Pons (tissue), 1 donor: ENCODE measurements around the gene PDSS2.

ENCODE experiments used
- DNase-seq: peaks from one replicate; pipeline ENCODE4 v3.0.0-alpha.2; 2016; ENCODE audit warnings: low spot score

The PDSS2 gene

DNA sequence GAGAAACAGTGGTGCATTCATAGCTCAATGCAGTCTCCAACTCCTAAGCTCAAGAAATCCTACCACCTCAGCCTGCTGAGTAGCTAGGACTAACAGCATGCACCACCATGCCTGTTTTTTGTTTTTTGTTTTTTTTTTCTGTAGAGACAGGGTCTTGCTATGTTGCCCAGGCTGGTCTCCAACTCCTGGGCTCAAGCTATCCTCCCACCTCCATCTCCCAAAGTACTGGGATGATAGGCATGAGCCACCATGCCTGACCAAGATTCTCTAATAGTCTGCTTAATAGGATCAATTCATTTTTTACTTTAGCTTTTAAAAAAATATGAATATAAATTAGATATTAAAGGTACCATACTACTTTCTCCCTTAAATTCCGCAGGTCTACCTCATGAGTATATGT, 191.7 kb downstream of the PDSS2 start:
- DNase-seq, result no peak

DNA sequence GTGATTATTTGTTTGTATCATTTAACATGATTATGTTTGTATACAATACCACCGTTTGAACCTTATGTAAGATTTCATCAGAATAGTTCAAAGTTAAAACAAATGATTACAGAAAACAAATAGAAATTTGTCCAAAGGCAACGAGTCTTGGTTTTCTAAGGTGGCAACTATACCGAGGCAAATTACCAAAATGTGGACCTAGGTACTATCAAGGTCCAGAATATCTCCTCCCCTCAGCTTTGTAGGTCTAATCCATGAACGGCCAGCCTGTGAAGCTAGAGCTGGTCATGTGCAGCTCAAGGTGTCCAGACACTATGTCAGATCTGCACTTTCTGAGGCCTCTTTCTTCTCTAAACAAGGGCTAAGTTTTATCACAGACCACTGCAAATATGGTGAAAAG, 192.4 kb downstream of the PDSS2 start:
- DNase-seq, result no peak

DNA sequence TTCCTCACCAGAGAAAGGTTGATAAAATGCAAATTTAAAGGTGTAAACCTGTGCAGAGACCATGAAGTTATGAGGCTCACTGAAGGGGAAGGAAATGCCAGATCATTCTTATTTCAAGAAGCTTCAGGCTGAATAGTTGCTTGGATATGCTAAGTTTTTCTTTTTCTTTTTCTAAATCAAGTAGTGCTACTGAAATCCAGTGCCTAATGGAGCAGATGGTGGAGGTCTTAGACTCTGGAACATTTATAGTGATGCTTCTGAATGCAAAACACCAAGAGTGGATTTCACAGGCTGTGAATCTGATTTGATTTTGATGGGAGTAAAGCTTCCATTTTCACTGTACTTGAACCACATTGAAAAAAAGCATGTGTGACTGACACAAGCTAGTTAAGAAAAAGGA, 192.8 kb downstream of the PDSS2 start:
- no peak for DNase-seq

DNA sequence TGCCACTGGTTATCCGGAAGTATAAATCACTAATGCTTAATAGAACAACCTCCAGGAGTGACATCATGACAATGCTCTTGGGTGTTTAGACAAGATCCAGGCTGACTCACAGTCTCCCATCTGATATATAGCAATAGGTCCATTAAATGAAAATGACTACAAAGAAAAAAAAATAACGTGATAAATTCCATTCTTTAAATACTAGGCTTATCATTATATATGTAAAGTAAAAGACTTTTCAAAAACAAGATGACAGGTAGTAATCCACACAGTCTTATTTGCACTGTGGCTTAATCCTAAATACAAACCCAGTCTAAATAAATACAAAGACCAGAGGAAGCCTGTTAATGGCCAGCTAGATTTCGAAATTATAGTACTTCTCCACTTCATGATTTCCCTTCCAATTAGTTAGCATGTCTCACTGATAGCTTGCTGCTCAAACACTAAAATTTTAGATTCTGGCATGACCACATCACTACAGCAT, 195.0 kb downstream of the PDSS2 start:
- DNase-seq, result no peak

GRCh38 chr6:107259951-107260350, 199.4 kb downstream of the PDSS2 start:
- no peak for DNase-seq

GRCh38 chr6:107248147-107248546, 211.2 kb downstream of the PDSS2 start:
- no peak for DNase-seq

DNA sequence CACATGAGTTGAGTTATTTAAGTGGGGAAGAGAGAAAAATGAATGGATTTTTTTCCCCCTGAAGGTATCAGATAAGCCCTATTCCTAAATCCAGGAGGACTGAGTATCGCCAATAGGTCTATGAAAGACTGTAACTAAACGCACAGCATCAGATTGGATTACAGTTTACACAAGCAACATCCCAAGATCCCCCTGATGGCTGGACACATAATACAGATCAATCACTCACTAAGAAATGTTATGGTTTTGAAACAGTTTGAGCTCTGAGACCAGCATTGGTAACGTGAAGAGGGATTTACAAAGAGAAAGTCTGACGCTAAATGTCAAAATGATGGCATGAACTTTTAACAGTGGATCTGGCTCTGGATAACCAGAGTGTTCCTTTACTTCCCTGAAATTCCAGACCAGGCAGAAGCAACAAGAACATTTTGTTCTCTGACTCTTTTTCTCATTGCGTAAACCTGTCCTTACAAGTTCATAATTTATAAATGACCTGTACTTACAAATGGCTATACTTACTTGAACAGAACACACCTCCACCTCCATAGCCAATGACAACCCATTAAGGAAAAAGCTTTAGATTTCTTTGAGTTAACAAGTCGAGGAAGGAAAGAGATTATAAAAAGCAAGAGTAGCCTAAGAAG, 212.3 kb downstream of the PDSS2 start:
- no peak for DNase-seq

DNA sequence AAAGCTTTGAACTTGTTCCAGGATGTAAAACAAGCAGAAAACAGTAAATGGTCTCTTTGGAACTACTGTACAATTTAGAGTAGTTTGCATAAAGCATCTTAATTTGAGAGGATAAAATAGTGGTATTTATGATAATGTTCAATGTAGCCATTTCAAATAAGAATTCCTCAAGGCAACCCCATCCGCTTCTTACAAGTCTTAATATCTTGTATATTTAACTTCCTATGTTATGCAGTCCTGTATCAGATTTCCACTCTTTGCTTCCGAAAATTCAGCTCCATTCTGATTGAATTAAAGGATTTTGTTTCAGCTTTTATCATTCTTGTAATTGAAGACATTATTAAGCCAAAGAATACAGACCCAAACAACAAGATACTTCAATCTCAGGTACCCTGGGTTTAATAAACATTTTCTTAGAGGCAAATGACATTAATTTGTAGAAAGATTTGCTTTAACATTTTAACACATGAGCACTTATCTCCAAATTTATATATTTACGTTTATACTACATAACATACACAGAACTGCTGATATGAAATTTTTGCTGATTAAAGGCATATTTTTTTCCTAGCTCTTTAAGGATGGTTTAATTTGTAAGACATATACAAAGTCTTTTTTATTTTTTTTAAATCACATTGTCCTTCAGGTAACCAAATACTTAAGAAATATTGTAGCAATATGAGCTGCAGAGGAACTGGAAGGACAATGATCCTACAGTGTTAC, 213.0 kb downstream of the PDSS2 start:
- no peak for DNase-seq

DNA sequence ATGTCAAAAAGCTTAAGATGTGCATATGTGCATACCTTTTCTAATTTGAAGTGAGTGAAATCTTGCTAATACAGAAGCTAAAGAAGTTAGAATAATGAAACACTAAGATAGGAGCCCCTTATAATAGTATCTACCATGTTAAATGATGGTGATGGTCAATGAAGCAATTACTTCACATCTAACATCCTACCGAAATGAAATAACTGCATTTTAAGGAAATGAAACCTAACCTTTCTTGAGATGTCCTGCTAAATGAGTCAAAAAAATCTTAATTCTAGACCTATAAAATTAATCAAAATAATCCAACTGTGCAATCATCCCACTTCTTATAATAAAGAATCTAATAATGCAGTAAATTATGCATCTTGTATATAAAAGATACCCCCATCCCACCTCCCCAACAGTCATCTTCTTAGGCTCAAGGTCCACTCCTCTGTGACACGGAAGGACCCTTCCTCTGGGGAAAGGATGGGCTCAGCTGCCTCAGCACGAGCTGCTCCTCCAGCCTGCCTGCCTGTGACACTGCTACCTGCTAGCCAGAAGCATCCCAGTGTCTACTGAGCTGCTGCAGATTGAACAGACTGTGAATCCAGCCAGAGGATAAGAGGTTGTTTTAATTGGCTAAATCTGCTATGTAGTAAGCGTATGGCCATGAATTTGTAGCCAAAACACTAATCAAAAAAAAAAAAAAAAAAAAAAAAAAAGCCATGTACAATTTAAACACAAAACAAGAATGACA, 214.5 kb downstream of the PDSS2 start:
- no peak for DNase-seq

DNA sequence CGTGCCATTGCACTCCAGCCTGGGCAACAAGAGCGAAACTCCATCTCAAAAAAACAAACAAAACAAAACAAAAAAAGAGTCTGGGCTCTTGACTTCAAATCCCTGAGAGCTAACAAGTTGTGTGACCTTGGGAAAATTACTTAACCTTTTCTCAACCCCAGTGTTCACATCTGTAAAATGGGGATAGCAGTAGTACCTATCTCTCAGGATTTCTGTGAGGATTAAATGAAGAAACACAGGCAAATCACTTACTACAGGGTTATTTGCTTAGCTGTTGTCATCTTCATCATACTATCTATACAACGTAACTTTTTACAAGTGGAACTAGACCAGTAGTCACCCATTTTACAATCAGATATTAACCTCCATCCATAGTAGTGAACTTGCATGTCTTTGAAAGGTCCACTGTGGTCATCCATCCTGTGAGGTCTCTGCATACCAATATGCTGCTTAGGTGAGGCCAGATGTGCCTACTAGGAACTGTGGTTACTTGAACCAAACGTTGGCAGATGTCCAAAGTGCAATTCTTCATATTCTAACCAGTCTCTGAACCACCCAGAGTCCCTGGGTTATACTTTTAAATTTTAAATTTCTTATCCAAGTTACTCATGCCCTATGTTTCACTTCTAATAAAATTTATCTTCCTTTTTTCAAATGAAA, 215.2 kb downstream of the PDSS2 start:
- DNase-seq, result no peak

- DNase-seq, result no peak
Observed at GRCh38 chr6:107243471-107243870, 215.9 kb downstream of the PDSS2 start.

- DNase-seq, result no peak
Observed at GRCh38 chr6:107237992-107238660, 221.2 kb downstream of the PDSS2 start.

DNA sequence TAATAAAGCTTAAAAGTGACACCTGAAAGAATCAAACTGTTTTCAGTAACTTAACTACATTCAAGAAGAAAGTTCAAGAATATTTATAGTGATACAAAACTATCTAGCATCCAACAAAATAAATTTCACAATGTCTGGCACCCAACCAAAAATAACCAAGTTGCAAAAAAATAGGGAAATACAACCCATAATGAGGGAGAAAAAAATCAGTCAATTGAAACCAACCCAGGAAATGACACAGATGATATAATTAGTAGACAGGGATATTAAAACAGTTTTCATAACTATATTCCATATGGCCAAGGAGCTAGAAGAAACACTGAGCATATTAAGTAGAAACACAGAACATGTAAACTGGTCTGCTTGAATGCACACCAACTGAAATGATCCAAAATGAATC, 223.9 kb downstream of the PDSS2 start:
- no peak for DNase-seq

DNA sequence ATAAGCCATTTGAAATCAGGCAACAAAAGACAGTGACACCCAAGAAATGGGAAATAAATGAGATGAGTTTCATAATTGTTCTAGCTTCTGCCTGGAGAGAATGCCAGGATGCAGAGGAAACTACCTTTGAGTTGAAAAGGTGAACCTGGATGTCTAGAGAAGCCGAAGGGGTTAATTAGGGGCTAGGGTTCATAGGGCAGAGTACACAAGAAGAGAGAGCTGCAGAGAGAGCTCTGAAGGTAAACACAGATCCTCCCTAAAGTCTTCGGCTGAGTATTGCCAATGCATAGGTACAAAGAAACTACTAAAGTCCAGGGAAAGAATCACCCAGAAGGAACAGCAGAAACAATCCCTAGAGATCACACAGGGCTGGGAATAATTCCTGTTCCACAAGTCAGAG, 224.4 kb downstream of the PDSS2 start:
- DNase-seq, result no peak

GRCh38 chr6:107231243-107231642, 228.1 kb downstream of the PDSS2 start:
- DNase-seq, result no peak

DNA sequence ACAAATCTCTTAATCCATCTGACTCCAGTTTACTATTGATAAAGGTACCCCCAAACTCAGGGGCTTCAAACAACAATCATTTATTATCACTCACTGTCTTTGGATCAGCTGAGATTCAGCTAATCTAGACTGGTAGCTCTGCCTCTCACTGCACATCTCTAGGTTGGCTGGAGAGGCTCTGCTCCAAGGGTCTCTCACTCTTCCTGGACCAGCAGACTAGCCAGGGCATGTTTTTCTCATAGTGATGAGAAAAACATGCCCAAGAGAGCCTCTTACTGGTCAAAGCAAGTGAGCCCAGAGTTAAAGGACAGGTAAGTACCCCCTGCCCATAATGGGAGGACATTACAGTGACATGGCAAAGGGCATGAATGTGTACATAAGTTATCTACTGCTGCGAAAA, 228.9 kb downstream of the PDSS2 start:
- no peak for DNase-seq

- no peak for DNase-seq
Observed at GRCh38 chr6:107230024-107230423, 229.3 kb downstream of the PDSS2 start.

GRCh38 chr6:107228754-107229153, 230.6 kb downstream of the PDSS2 start:
- no peak for DNase-seq

DNA sequence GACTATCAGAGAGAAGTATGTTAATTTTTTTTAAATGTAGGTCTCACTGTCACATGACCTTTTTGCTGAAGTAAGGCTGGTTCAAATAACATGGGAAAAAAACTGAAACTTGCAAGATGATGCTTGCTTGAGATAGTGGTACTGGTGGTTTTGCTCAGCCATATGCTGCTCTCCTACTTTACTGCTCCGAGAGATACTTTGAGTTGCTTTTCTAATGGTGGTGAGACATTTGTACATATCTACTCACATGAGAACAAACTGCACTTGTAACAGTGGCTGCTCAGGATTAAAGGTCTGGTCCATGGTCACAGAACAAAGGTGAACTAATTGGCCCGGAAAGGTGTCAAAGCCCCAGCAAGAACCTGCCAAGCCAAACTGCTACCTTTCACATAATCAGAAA, 237.8 kb downstream of the PDSS2 start:
- no peak for DNase-seq

DNA sequence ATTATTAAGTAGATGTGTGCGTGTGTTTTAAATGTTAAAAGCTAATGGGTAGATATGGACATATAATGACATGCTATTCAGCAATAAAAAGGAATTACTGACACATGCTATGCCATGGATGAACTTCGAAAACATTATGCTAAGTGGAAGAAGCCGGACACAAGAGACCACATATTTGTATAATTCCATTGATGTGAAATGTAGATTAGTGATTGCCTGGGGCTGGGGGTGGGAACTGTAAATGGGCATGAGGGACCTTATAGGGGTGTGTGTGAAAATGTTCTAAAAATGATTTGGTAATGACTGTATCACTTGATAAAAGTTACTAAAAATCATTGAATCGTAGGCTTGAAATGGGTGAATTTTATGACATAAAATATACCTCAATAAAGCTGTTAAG, 239.5 kb downstream of the PDSS2 start:
- no peak for DNase-seq

- no peak for DNase-seq
Observed at GRCh38 chr6:107218142-107218541, 241.2 kb downstream of the PDSS2 start.

GRCh38 chr6:107217248-107217647, 242.1 kb downstream of the PDSS2 start:
- no peak for DNase-seq
